ENCODE data around the gene AGER.
"Not testable (repeated sequence)": the region's sequence is repeated elsewhere in the genome, so short reads cannot be mapped to it uniquely, and the experiment has no call there.

The AGER gene

DNA sequence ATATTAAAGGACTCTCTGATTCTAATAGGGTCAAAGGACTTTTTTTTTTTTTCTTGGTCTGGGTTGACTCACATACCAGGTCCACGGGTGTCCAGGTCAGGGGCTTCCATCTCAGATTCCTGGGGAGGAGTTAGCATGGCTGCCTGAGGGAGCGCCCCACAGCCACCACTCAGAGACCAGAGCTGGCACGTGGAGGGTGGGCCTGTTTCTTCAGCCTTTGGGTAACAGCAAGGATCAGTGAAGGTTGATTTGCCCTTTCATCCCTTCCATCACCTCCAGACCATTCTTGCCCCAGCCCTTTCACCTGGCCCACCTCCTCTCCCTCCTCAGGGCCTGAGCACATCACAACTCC is 14.3 kb upstream of the AGER start:
- DNase-seq: no peak

DNA sequence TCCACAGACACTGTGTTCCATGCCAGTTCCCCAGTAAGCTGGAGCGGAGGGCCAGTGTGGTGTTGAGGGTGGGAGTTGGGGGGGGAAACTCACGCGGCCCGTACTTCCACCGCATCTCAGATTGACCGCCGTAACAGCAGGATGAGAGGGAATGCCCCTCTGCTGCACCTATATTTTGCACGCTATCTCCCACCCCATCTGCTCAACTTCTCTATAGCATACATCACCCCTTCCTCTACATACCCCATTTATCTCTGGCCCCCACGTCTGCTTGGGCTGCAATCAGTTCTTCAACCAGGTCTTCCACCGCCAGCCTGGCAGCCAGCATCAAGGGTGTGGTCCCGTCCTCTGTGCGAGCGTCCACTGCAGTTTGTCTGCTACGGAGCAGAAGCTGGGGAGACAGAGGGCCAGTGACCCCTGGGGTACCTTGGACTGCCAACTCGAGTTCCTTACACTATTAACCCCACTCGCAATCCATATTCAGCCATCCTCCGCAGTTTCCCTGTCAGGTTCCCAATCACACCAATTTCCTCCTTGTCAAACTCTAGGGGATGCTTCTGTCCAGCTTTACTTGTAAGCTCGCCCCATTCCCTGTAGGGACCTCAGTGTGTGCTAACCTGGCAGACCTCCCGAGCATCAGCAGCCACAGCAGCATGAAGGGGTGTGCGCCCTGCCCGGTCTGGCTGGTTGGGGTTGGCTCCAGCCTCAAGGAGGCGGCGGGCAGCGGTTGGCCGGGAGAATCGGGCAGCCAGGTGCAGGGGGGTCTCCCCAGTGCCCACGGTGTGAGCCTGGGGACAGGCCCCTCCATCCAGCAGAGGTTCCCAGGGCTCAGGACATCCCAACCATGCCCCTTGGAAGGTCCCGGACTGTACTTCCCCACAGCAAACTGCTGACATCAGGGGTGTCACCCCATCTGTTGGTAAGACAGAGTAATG is 12.9 kb upstream of the AGER start:
- DNase-seq: no peak

DNA sequence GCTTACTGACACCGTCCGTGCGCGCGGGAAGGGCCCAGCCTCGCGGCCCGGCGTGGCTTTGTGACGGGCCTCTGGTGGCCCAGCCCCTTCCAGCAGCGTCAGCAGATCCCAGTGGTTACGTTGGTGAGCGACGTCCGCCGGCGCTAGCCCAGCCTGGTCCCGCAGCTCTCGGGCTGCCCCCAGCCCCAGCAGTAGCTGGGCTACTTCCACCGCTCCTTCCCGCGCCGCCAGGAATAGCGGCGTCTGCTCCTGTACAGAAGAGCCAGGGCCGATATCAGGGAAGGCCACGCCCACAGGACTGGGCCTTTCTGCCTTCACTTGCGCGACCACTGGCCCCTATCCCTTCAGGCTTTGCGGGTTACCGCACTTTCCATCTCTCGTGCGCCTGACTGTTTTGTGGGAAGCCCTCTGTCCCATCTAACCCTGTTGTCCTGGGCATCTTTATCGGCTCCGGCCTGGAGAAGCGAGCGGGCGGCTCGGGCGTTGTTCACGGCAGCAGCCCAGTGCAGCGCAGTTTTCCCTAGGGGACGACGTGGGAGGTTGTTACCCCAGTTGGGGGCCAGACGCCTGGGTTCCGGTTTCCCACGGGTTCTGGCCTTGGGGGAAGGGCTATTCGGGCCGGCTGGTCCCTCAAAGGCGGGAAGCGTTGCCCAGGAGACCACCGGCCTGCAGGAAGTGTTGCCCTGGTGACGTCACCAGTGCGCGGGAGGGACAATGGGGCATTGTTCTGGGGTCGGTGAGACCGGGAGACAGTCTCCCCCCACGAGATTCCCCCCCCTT is 12.0 kb upstream of the AGER start:
- peak; percentile 22 for DNase-seq

DNA sequence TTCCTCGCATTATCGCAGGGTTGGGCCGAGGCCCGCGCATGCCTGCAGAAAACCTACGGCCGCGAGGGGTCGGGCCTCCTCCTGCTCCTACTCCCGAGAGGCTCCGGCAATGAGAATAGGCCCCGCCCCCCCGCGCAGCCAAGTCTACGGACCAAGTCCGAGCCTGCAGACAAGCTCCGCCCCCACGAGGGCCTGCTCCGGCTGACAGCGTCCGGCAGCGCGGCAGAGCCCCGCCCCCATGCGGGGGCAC is 11.5 kb upstream of the AGER start:
- peak; percentile 95 for DNase-seq

DNA sequence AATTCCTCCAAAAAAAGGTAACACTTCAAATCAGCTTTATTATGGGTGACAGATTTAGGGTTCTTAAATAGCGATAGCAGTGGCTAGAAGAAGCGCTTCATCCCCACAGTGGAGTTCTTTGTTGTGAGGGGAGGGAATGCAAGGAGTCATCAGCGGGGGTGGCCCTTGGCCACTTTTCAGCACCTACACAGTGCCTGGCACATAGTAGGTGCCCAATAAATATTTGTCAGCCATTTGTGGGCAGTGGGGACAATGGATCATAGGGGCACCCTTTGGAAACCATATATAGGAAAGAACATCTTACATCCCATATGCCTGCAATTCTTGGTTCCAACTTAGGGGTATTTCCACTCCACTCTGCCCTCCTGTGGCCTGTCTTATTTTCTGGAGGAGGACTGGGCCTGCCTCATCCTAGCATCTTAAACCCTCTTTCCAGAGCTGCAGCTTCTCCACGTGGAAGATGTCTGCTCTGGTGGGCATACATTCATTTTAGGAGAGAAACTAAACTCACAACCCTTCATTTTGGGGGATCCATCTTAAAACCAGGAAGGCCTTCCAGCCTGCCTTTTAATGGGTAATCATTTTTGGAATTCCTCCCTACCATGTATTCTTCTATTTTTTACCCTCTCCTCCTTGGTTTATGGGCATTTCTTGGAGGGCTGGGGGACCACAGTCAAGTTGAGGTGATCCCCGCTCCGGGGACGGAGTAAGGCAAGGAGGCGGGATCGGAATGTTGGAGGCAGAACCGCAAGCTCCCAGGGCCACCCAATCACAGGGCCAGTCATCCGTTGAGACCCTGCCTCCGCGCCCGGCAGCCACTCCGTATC is 11.0 kb upstream of the AGER start:
- DNase-seq: no peak

DNA sequence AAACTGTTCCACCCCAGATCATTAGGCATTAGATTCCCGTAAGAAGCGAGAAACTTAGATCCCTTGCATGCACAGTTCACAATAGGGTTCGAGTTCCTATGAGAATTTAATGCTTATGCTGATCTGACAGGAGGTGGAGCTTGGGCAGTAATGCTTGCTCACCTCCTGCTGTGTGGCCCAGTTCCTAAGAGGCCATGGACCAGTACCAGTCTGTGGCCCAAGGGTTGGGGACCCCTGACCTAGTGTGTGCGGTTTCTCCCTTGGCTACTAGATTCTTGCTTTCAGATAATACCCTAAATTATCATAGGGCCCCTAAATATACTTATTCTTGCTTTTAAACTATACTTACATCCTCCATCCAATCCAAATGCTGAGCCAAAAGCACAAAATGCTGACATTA is 10.3 kb upstream of the AGER start:
- no peak for DNase-seq

DNA sequence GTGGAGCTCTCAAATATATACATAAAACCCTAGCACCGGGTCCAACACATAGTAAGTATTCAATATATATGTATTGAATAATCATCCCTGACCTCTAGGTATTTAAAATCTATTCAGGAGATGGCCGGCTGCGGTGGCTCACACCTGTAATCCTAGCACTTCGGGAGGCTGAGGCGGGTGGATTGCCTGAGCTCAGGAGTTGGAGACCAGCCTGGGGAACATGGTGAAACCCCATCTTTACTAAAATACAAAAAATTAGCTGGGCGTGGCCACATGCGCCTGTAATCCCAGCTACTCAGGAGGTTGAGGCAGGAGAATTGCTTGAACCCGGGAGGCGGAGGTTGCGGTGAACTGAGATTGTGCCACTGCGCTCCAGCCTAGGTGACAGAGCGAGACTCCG is 9.0 kb upstream of the AGER start:
- DNase-seq: not testable (repeated sequence)

DNA sequence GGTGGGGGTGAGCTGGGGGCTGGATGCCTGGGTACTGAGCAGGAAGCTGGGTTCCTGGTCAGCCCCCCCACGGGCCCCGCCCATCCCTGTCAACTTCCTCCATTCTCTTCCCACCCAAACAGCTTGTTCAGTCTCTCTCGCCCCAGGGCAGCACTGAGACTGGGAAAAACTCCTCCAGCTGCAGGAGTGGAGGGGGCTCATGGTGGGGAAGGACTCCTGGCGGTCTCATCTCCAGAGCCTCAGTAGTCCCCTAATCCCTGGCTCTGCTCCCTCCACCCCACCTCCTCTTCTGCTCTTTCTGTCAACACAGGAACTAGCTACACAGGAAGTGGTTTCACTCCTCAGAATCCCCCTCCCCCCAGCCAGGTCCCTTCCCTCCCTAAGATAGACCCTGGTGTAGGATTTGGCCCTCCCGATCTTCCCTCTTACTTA is 8.6 kb upstream of the AGER start, which contains the start of gene GPSM3:
TSS of gene GPSM3 (minus strand) at position 36 of the 432 bp plus-strand sequence. CDS start 130 bp downstream, outside the sequence.
- DNase-seq: no peak

DNA sequence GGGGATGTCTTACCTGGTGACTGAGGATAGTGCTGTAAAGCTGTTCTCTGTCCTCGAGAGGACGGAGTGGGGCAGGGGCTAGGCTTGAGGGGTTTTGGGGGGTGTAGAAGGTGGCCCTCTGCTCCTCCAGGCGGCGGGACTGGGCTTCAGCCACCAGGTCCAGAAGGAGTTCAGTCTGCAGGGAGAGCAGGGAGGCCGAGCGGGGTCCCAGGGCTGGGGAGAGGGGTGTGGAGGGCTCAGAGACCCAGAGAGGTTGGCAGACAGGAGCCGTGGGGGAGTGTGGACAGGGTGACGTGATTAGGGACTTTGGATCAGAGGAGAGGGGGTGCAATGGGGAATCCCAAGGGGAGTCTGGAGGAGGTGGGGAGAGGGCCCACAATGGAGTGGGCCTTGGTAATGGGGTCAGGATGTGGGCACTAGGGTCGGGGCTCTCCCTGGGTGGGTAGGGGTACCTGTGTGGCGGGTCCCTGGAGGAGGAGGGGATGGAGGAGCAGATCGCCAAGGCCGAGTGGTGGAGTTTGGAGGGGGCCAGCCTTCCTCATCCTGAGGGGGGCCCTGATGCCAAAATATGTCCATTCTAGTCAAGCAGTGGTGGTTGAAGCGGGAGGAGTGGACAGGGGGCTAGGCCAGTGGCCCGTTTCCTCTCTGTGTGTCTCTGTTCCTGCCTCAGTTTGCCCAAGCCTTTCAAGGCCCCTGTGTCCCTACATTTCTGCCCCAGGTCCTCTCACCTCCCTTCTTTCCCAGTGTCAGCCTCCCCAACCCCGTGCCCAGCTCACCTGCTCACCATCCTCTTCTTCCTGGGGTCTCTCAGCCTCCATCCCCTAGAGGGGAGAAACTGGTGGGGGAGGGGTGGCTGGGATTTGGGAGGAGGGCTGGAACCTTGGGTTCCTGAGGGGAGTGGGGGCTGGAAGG is 7.9 kb upstream of the AGER start:
- DNase-seq: no peak

DNA sequence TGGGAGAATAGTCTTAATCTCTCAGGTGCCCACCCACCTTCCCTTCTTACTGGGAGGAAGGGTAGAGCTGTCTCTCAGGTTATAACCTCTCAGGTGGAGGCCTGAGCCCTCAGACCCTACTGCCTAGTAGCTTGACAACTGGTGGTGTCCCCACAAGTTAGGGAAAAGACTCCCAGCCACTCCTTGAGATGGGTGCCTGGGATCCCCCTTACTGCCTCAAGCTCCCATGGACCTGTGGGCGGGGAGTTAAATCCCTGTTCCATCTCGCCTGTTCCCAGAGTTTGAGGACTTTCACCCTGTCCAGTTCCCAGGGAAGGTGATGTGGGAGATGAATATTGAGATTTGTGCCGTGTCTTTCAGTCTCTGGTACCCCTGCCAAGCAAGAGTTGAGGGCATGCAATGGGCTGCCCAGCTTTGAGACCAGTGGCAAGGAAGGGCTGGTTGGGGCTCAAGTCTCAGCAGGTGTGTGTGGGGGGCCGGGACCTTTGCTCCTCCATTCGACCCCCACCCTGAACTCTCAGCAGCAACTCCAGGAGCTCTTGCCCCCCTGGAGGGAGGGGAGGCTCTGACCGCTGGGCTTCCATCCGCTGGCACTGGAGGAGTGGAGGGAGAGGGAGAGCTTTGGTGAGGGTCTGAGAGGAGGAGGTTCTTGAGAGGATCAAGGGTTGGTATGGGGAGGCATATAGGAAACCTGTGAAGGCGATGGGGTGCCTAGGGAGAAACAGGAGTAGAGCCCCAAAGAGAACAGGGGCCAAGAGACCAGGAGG is 7.0 kb upstream of the AGER start:
- no peak for DNase-seq

DNA sequence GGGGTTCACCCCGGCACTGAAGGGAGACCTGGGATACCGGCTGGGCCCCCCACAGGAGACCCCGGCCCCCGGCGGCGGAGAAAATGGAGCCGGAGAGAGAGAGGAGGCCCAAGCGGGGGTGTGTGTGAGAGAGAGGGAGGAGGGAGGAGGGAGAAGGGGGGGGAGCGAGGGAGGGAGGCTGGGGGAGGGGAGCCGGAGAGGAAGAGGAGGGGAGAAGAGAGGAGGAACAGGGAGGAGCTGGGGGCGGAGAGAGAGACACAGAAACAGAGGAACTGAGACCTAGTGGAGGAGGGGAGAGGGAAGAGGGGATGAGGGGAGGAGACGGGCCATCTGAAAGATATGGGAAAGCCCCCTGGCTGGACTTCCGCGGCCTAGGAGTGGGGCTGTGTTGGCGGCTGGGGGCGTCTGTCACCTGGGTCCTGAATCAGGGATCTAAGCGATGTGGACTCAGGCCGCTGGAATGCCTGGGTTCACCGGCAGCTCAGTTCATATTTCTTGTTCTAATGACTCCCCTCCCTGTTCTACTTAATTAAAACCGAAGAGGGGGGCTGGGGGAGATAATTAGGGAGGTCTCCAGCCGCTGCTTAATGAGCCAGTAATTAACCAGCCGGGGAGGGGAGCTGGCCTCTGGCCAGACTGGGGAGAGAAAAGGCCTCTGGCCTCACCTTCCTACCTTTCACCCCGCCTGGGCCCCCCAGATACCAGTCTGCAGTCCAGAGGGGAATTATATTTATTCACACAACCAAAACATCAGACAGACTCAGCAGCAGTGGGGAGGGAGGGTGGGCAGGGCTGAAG is 6.2 kb upstream of the AGER start, which contains the start of gene PBX2:
TSS of gene PBX2 (minus strand) at position 149 of the 798 bp plus-strand sequence. CDS start 287 bp downstream, outside the sequence.
- peak; percentile 58 for DNase-seq

DNA sequence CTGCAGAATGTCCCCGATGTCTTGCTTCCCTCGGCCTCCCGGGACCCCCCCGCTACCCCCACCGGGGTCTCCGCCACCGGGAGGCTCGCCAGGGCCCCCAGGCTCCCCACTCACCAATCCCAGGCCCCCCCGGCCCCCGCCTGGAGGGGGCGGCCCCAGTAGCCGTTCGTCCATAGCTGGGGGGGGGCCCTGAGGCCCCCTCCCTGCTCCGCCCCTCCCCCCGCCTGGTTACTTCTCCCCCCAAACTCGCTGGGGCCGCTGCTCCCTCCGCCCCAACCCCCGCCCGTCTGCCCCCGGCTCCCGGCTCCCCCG is 5.6 kb upstream of the AGER start:
- no peak for DNase-seq

DNA sequence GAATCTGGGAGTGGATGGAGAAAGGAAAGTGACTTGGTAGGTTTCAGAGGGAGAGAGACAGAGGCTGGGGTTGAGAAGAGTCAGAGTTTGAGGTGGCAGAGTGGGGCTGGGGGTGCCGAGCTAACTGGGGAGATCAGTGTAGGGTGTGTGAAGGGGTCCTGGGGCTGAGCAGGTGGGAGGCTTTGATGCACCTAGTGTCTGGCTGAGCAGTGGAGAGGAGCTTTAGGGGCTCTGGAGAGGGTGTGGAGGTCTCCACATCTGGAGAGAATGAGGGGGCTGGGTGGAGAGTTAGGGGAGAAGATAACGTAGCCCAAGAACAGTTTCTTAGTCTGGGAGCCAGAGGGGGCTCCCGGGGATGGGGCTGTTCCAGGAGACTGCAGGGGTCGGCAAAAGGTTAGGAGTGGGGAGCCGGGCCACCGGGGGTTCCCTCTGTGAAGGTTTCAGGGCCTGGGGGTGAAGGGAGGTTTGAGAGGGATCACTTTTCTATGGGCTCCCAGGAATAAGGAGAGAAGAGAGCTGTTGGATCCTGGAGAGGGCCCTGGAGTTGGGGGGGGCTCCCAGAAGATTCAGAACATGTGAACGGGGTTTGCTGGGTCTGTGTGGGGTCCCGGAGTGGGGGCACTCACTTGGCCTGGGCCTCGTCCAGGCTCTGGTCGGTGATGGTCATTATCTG is 5.2 kb upstream of the AGER start:
- DNase-seq: no peak

DNA sequence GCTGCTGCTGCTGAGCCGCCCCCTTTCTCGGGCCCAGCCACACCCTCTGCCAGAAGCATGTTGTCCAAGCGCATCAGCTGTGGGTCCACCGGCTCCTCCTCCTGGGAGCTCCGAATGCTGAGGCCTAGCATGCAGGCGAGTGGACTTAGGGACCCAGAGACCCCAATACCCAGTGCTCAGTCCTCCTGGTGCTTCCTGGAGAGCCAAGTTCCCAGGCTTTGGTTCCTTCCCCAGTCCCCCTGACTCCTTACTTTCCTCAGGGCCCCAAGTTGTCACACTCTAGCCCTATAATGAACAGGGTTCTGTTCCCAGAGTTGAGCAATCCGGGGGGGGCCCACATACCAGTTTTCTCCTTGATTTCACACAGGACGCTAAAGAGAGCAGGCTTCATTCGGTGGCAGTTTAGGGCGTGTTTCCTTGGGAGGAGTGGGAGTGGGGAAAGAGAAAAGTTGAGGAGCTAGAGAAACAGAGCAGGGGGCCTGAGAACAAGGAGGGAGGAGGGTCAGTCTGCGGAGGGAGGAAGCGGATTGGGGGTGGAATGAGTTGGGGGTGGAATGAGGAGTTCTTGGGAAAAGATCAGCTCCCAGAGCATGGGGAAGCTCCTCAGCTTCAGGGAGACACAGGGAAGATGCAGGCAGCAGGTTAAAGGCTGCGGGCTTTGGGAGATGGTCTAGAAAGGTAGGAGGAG is 4.5 kb upstream of the AGER start:
- DNase-seq: no peak

DNA sequence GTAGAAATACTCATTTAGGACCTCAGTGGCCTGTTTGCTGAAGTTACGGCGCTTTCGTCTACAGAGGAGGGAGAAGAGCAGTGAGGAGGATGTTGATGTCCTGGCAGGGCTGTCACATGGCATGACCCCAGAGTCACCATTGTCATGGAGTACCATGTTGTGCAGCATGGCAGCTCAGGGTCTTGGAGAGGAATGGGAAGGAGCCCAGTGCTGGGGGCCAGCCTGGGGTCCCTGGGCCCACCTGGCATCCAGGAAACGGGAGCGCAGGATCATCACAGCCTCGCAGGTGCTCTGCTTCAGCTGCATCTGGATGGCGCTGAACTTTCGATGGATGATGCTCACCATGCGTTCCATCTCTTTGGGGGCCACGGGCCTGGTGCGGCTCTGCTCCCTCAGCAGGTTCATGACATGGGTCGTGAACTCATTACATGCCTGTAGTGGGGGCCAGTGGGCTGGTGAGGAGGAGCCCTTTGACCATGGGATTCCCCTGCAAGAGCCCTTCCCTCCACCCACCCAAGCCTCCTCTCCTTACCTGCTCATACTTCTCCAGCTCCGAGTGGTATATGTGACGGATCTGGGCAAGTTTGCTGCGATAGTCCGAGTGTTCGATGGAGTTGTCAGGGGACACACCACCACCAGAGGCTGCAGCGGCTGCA is 3.8 kb upstream of the AGER start:
- DNase-seq: not testable (repeated sequence)

DNA sequence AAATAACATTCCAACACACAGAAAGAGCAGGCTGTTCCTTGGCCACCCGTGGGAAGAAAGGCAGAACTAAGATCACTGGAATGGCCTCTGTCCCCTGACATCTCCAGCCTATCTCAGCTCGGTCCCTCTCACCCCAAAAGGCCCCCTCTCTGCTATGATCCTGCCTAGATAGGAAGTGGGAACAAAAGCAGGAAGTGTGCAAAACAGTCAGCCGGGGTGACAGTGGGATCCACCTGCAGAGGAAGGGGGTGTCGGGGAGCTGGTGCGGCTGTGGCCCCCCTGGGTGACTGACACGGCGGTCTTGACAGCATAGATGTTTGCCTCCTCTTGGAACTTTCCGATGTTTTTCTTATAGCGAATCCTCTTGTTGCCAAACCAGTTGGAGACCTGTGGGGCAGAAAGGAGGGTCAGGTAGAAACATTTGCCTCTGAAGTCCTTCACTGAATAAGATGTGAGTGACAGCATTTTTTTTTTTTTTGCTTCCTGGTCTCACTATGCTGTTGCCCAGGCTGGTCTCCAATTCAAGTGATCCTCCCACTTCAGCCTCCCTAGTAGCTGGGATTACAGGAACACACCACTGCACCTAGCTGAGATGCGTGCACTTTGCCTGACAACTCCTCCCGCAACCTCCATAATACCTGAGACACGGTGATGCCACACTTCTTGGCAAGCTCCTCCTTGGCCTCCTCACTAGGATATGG is 3.1 kb upstream of the AGER start:
- no peak for DNase-seq

DNA sequence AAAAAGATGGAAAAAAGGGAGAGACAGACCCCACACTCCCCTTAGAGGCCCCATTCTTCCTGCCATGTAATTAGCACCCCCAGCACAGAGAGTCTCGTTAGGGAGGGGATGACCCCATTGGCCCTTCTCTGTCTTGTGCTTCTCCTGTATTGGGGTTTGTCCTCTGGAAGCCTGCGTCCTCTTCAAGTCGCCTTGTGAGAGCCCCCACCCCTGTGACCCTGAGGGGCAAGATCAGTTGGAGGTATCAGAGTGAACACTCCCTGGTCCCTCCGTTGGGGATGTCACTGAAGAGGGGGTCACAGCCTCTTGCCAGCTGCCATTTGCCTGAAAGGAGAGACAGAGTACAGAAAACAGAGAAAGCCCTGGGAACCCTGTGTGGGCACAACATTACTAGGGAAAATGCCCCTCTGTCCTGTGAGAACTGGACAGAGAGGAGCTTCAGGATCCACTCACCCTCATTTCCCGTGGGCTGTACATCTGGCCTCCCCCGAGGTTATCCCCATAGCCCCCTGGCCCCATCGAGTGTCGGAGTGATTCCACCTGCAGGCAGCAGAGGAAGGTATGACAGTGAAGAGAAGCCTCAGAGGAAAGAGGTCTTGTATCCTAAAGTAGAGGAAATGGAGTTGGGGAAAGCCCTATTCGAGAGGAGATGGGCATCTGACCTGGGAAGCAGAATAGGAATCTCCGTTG is 2.2 kb upstream of the AGER start:
- not testable (repeated sequence) for DNase-seq
